Epithelial cell of esophagus (primary cell): ENCODE measurements around the gene CPSF3.
"Not testable (repeated sequence)": the region's sequence is repeated elsewhere in the genome, so short reads cannot be mapped to it uniquely, and the experiment has no call there.

Experiments
- DNase-seq: peaks from one replicate; pipeline ENCODE4 v3.0.0; 2010; ENCODE audit warnings: low read depth
- H3K4me3 ChIP-seq: 2 replicates; pipeline ENCODE4 v1.5.1; 2011; ENCODE audit warnings: mild to moderate bottlenecking, low read length, control low read depth
- CTCF ChIP-seq: IDR thresholded peaks from 2 replicates; pipeline ENCODE4 v1.5.1; 2011; ENCODE audit warnings: low read depth, mild to moderate bottlenecking, low read length, control low read depth, inconsistent platforms; ENCODE audit not compliant: insufficient read depth; ENCODE audit errors: missing control alignments

CPSF3 gene

GRCh38 chr2:9494081-9494480 is 70.6 kb downstream of the CPSF3 start:
- TF ChIP-seq CTCF = no peak
- no peak overlapping the region for H3K4me3 ChIP-seq
- no peak for DNase-seq

- peak; percentile 90 for DNase-seq
- no peak overlapping the region for H3K4me3 ChIP-seq
- TF ChIP-seq CTCF = no peak
Observed at GRCh38 chr2:9497017-9497416, 73.6 kb downstream of the CPSF3 start.

GRCh38 chr2:9498210-9498609 is 74.8 kb downstream of the CPSF3 start:
- no peak overlapping the region for H3K4me3 ChIP-seq
- no peak for TF ChIP-seq CTCF
- no peak for DNase-seq

GRCh38 chr2:9508931-9509330 is 85.5 kb downstream of the CPSF3 start:
- no peak overlapping the region for H3K4me3 ChIP-seq
- DNase-seq = no peak
- no peak for TF ChIP-seq CTCF

- H3K4me3 ChIP-seq, DNase-seq: not testable (repeated sequence)
Observed at GRCh38 chr2:9513946-9514345, 90.5 kb downstream of the CPSF3 start.

GRCh38 chr2:9517118-9517782 is 93.8 kb downstream of the CPSF3 start:
- DNase-seq = no peak
- H3K4me3 ChIP-seq = no peak overlapping the region
- TF ChIP-seq CTCF = no peak

GRCh38 chr2:9518163-9518562 is 94.7 kb downstream of the CPSF3 start:
- no peak overlapping the region for H3K4me3 ChIP-seq
- TF ChIP-seq CTCF = no peak

More at GRCh38 chr2:9518163-9518562, 94.7 kb downstream of the CPSF3 start:
- DNase-seq = no peak
